ENCODE measurements around the gene KIF16B. TPM values are rescaled to one million over a fixed set of nuclear protein-coding genes. Genes with fewer than 3 reads are reported as not detected.

The KIF16B gene
- total RNA-seq, 1 experiment from 2014 or later = 4.6 TPM

DNA sequence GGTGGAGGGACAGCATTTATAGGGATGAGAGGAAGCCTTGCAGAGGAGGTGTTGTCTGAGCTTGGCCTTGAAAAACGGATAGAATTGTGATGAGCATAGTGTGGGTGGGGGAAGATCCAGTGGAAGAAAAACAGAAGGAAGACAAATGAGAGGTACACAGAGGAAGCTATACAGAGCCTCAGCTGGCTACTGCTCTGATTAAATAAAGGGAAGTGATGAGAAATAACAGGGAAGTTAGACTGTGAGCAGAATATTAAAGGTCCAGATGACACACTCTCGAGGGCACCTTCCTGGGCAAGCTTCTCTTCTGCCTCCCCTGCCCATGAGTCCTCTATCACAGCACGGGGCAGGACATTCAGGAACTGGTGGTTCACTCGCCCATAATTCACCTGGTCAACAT is 182.3 kb downstream of the KIF16B start:
- Histone ChIP-seq H3K36me3 (ENCODE audit: insufficient read depth, low read length, poor library complexity, severe bottlenecking) (no peaks in the 10 kb centered on the region), H3K27me3 (replicated peaks; ENCODE audit: insufficient read depth, low read depth, low read length, poor library complexity) (no peaks in the 10 kb centered on the region), H3K4me1 (ENCODE audit: insufficient read depth, low read length, poor library complexity, severe bottlenecking) (no peaks in the 10 kb centered on the region), H3K9me3 (ENCODE audit: low read depth, low read length, poor library complexity, severe bottlenecking) (no peaks in the 10 kb centered on the region), H3K27ac (ENCODE audit: low read depth, low read length, poor library complexity, severe bottlenecking) (no peak overlapping the region), H3K4me3 (ENCODE audit: low read depth, low read length, poor library complexity, severe bottlenecking) (no peak overlapping the region)
- TF ChIP-seq EZH2 (IDR thresholded peaks at IDR 0.05; ENCODE audit: borderline replicate concordance, low read depth, low read length, poor library complexity, severe bottlenecking) = no peak
- TF ChIP-seq, protein P1, sequence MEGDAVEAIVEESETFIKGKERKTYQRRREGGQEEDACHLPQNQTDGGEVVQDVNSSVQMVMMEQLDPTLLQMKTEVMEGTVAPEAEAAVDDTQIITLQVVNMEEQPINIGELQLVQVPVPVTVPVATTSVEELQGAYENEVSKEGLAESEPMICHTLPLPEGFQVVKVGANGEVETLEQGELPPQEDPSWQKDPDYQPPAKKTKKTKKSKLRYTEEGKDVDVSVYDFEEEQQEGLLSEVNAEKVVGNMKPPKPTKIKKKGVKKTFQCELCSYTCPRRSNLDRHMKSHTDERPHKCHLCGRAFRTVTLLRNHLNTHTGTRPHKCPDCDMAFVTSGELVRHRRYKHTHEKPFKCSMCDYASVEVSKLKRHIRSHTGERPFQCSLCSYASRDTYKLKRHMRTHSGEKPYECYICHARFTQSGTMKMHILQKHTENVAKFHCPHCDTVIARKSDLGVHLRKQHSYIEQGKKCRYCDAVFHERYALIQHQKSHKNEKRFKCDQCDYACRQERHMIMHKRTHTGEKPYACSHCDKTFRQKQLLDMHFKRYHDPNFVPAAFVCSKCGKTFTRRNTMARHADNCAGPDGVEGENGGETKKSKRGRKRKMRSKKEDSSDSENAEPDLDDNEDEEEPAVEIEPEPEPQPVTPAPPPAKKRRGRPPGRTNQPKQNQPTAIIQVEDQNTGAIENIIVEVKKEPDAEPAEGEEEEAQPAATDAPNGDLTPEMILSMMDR (conservative IDR thresholded peaks at IDR 0.05; ENCODE audit: low read depth, low read length) = no peak
- BruUV-seq (replicated peaks) = no TSS peak
- POLR2A ChIA-PET (ENCODE audit: low non-redundant PET) = no interaction called here
- intact Hi-C loops (cut with micrococcal nuclease; ENCODE audit: unreplicated experiment) = no loop called here
- CTCF ChIA-PET = no interaction called here
- DNase-seq (ENCODE audit: low spot score) = no peak

DNA sequence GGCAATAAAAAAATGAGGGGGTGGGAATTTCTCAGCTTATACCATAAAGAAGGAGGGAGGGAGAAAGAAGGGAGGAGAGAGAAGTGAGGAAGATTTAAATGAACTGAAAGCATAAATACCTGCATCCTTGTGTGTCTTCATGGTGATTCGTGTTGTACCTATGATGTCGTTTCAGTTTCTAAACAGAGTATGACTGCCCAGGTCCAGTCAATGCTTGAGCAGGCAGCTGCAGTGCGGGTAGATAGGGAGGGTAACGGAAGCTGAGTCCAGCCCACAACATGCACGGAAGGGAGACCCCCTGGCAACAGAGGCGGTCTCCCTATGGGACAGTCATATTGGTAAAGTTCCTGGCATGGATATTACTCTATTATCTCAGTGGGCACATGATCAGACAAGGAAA is 184.5 kb downstream of the KIF16B start:
- ChIA-PET POLR2A (ENCODE audit: low non-redundant PET) (no interaction called here), CTCF (no interaction called here)
- TF ChIP-seq, protein P1 (conservative IDR thresholded peaks at IDR 0.05; ENCODE audit: low read depth, low read length) = no peak
- no peak for TF ChIP-seq EZH2 (IDR thresholded peaks at IDR 0.05; ENCODE audit: borderline replicate concordance, low read depth, low read length, poor library complexity, severe bottlenecking)
- H3K36me3 ChIP-seq (ENCODE audit: insufficient read depth, low read length, poor library complexity, severe bottlenecking) = no peaks in the 10 kb centered on the region
- no peaks in the 10 kb centered on the region for H3K9me3 ChIP-seq (ENCODE audit: low read depth, low read length, poor library complexity, severe bottlenecking)
- intact Hi-C loops (cut with micrococcal nuclease; ENCODE audit: unreplicated experiment) = no loop called here
- no TSS peak for BruUV-seq (replicated peaks)
- no peaks in the 10 kb centered on the region for H3K4me1 ChIP-seq (ENCODE audit: insufficient read depth, low read length, poor library complexity, severe bottlenecking)
- no peak overlapping the region for H3K27ac ChIP-seq (ENCODE audit: low read depth, low read length, poor library complexity, severe bottlenecking)
- no peak overlapping the region for H3K4me3 ChIP-seq (ENCODE audit: low read depth, low read length, poor library complexity, severe bottlenecking)
- no peaks in the 10 kb centered on the region for H3K27me3 ChIP-seq (replicated peaks; ENCODE audit: insufficient read depth, low read depth, low read length, poor library complexity)
- no peak for DNase-seq (ENCODE audit: low spot score)

DNA sequence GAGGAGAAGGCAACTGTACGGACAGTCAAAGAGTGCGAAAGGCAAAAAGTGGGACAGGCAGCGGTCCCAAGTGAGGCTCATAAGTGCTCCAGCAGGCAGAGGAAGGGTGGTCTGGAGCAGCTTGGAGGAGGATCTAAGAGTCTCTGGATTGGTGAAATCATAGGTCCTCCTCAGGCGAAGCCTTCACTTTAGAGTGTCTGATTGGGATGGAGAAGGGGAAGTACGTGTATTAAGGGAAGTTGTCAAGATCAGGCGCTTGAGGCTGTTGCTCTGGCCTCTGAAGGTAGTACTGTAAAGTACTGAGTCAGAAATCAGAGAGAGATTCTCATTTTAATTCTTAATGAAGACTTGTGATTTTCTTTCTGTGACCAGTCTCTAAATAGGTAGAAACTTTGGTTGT is 185.6 kb downstream of the KIF16B start:
- no peak overlapping the region for H3K27ac ChIP-seq (ENCODE audit: low read depth, low read length, poor library complexity, severe bottlenecking)
- ChIA-PET CTCF (no interaction called here), POLR2A (ENCODE audit: low non-redundant PET) (no interaction called here)
- intact Hi-C loops (cut with micrococcal nuclease; ENCODE audit: unreplicated experiment) = no loop called here
- no peaks in the 10 kb centered on the region for H3K36me3 ChIP-seq (ENCODE audit: insufficient read depth, low read length, poor library complexity, severe bottlenecking)
- H3K27me3 ChIP-seq (replicated peaks; ENCODE audit: insufficient read depth, low read depth, low read length, poor library complexity) = no peaks in the 10 kb centered on the region
- H3K4me1 ChIP-seq (ENCODE audit: insufficient read depth, low read length, poor library complexity, severe bottlenecking) = no peaks in the 10 kb centered on the region
- no peak overlapping the region for H3K4me3 ChIP-seq (ENCODE audit: low read depth, low read length, poor library complexity, severe bottlenecking)
- TF ChIP-seq, protein P1 (conservative IDR thresholded peaks at IDR 0.05; ENCODE audit: low read depth, low read length) = no peak
- no peak for TF ChIP-seq EZH2 (IDR thresholded peaks at IDR 0.05; ENCODE audit: borderline replicate concordance, low read depth, low read length, poor library complexity, severe bottlenecking)
- no TSS peak for BruUV-seq (replicated peaks)
- no peak for DNase-seq (ENCODE audit: low spot score)
- H3K9me3 ChIP-seq (ENCODE audit: low read depth, low read length, poor library complexity, severe bottlenecking) = no peaks in the 10 kb centered on the region
